Adrenal gland (tissue), 5 donors: ENCODE results near the gene GPR152.

ENCODE experiments used
- CTCF ChIP-seq, 6 experiments: fragments of 450-650 bp in 4 of 6; fragments of 200-600 bp in 2 of 6; sonication (generic) in 1 of 6; IDR thresholded peaks; 1 replicate in 5 of 6; 2 replicates in 1 of 6; pipeline versions ENCODE4 v1.5.1 to v1.8.0; 2016 to 2021; ENCODE audit warnings: antibody characterized with exemption in 6 of 6, mild to moderate bottlenecking in 2 of 6, moderate library complexity in 1 of 6
- POLR2A ChIP-seq, 2 donors: fragments of 450-650 bp; IDR thresholded peaks; one replicate each; pipeline ENCODE4 v1.6.1; 2017; ENCODE audit warnings: antibody characterized with exemption in 2 of 2, mild to moderate bottlenecking in 2 of 2, moderate library complexity in 1 of 2
- donor health status: DM: no; HTN: no; CAD: no.

- TF ChIP-seq CTCF (IDR thresholded peaks at IDR 0.05), result no peak
- TF ChIP-seq POLR2A (IDR thresholded peaks at IDR 0.05), result no peak
These were observed 5.7 kb upstream of the GPR152 start for GRCh38 chr11:67458266-67458665.
